Astrocyte (in vitro differentiated cells and primary cell): ENCODE data around the gene KIAA0232. TPM values are rescaled to one million over a fixed set of nuclear protein-coding genes. Genes with fewer than 3 reads are reported as not detected.

Source experiments
- DNase-seq: peaks from one replicate; pipeline ENCODE4 v3.0.0-alpha.2; 2010; ENCODE audit warnings: low read depth
- FAIRE-seq: peaks from 2 replicates; lab custom pipeline; 2011; peaks lifted over from hg19 to GRCh38; lab: Jason Lieb, UNC
- H2AFZ ChIP-seq: 2 replicates; pipeline ENCODE4 v1.6.0; 2012; ENCODE audit warnings: low read depth, low read length, inconsistent platforms
- H3K27ac ChIP-seq: 2 replicates; pipeline ENCODE4 v1.5.1; 2011; ENCODE audit warnings: low read depth, low read length, inconsistent platforms
- H3K27me3 ChIP-seq: 2 replicates; pipeline ENCODE4 v1.6.0; 2011; ENCODE audit warnings: low read length, inconsistent platforms; ENCODE audit not compliant: insufficient read depth
- H3K36me3 ChIP-seq: 2 replicates; pipeline ENCODE4 v1.5.1; 2011; ENCODE audit warnings: low read length, inconsistent platforms; ENCODE audit not compliant: insufficient read depth
- H3K4me1 ChIP-seq: 2 replicates; pipeline ENCODE4 v1.5.1; 2011; ENCODE audit warnings: low read length, inconsistent platforms; ENCODE audit not compliant: insufficient read depth
- H3K4me2 ChIP-seq: 2 replicates; pipeline ENCODE4 v1.6.0; 2012; ENCODE audit warnings: low read length, inconsistent platforms
- H3K4me3 ChIP-seq: 2 replicates; pipeline ENCODE4 v1.5.1; 2011; ENCODE audit warnings: low read depth, mild to moderate bottlenecking, low read length, inconsistent platforms; ENCODE audit not compliant: insufficient read depth
- H3K79me2 ChIP-seq: 2 replicates; pipeline ENCODE4 v1.6.0; 2012; ENCODE audit warnings: mild to moderate bottlenecking, low read length, inconsistent platforms; ENCODE audit not compliant: insufficient read depth
- H3K9ac ChIP-seq: 2 replicates; pipeline ENCODE4 v1.6.0; 2012; ENCODE audit warnings: mild to moderate bottlenecking, low read length, inconsistent platforms
- H3K9me3 ChIP-seq: 2 replicates; pipeline ENCODE4 v1.5.1; 2012; ENCODE audit warnings: low read depth, mild to moderate bottlenecking, low read length, inconsistent platforms; ENCODE audit not compliant: insufficient read depth
- H4K20me1 ChIP-seq: 2 replicates; pipeline ENCODE4 v1.6.0; 2012; ENCODE audit warnings: low read length, inconsistent platforms; ENCODE audit not compliant: insufficient read depth
- H3K27ac Mint-ChIP-seq: one replicate; pipeline ENCODE4 v1.8.0; 2021; ENCODE audit warnings: mild to moderate bottlenecking, mixed read lengths; ENCODE audit not compliant: unreplicated experiment
- H3K27me3 Mint-ChIP-seq: one replicate; pipeline ENCODE4 v1.8.0; 2021; ENCODE audit warnings: low read depth, mixed read lengths; ENCODE audit not compliant: unreplicated experiment
- H3K36me3 Mint-ChIP-seq: one replicate; pipeline ENCODE4 v1.8.0; 2021; ENCODE audit warnings: low read depth, mixed read lengths; ENCODE audit not compliant: unreplicated experiment
- H3K4me1 Mint-ChIP-seq: one replicate; pipeline ENCODE4 v1.8.0; 2021; ENCODE audit warnings: low read depth, mixed read lengths; ENCODE audit not compliant: unreplicated experiment
- H3K4me3 Mint-ChIP-seq: one replicate; pipeline ENCODE4 v1.8.0; 2021; ENCODE audit warnings: mild to moderate bottlenecking, moderate library complexity, mixed read lengths; ENCODE audit not compliant: unreplicated experiment
- H3K9me3 Mint-ChIP-seq: one replicate; pipeline ENCODE4 v1.8.0; 2021; ENCODE audit warnings: mild to moderate bottlenecking, mixed read lengths; ENCODE audit not compliant: unreplicated experiment
- CTCF ChIP-seq: IDR thresholded peaks from 2 replicates; pipeline ENCODE4 v1.5.1; 2011; ENCODE audit warnings: low read depth, mild to moderate bottlenecking, inconsistent platforms, low read length, moderate library complexity; ENCODE audit not compliant: insufficient read depth
- EZH2 ChIP-seq: IDR thresholded peaks from 2 replicates; pipeline ENCODE4 v1.6.1; 2012; ENCODE audit warnings: mild to moderate bottlenecking, low read length, inconsistent platforms; ENCODE audit not compliant: insufficient read depth
- total RNA-seq: library from RNA; stranded (reverse); gene quantifications from 2 replicates; pipeline ENCODE4 v1.2.1, GENCODE V29; 2021

KIAA0232 gene
- total RNA-seq, 1 donor from 2014 or later = 27.6 TPM

- peaks cover under 1% of the 10 kb centered on the region for H3K4me1 Mint-ChIP-seq
- no peak overlapping the region for H3K4me3 ChIP-seq
- peaks cover 43% of the 10 kb centered on the region for H4K20me1 ChIP-seq
- H3K27me3 Mint-ChIP-seq = no peaks in the 10 kb centered on the region
- peaks cover 4% of the 10 kb centered on the region for H3K36me3 Mint-ChIP-seq
- H3K27ac ChIP-seq = no peak overlapping the region
- H3K79me2 ChIP-seq = peaks cover 77% of the 10 kb centered on the region
- TF ChIP-seq EZH2 (no peak), CTCF (no peak)
- no peak overlapping the region for H3K9ac ChIP-seq
- no peak overlapping the region for H2AFZ ChIP-seq
- H3K36me3 ChIP-seq = no peaks in the 10 kb centered on the region
- no peak overlapping the region for H3K27ac Mint-ChIP-seq
- no peak overlapping the region for H3K4me3 Mint-ChIP-seq
- no peaks in the 10 kb centered on the region for H3K27me3 ChIP-seq
- H3K4me2 ChIP-seq = no peak overlapping the region
- no peak for FAIRE-seq
- no peaks in the 10 kb centered on the region for H3K9me3 ChIP-seq
- H3K9me3 Mint-ChIP-seq = no peaks in the 10 kb centered on the region
- H3K4me1 ChIP-seq = no peaks in the 10 kb centered on the region
- DNase-seq = no peak
Observed at GRCh38 chr4:6813725-6814124, 31.2 kb downstream of the KIAA0232 start.

- Histone ChIP-seq H3K4me2 (no peak overlapping the region), H3K27me3 (no peaks in the 10 kb centered on the region), H3K27ac (no peak overlapping the region), H3K36me3 (no peaks in the 10 kb centered on the region), H3K4me1 (no peaks in the 10 kb centered on the region), H4K20me1 (peaks cover 44% of the 10 kb centered on the region), H3K79me2 (peaks cover 85% of the 10 kb centered on the region), H3K9ac (no peak overlapping the region), H3K4me3 (no peak overlapping the region), H2AFZ (no peak overlapping the region), H3K9me3 (no peaks in the 10 kb centered on the region)
- DNase-seq (no peak), FAIRE-seq (no peak)
- H3K4me3 Mint-ChIP-seq = no peak overlapping the region
- no peaks in the 10 kb centered on the region for H3K4me1 Mint-ChIP-seq
- no peaks in the 10 kb centered on the region for H3K27me3 Mint-ChIP-seq
- H3K9me3 Mint-ChIP-seq = peaks cover 12% of the 10 kb centered on the region
- TF ChIP-seq CTCF = no peak
- peaks cover 14% of the 10 kb centered on the region for H3K36me3 Mint-ChIP-seq
- H3K27ac Mint-ChIP-seq = no peak overlapping the region
Observed at GRCh38 chr4:6815029-6815836, 32.7 kb downstream of the KIAA0232 start.

GRCh38 chr4:6819295-6819694 is 36.8 kb downstream of the KIAA0232 start:
- H3K4me2 ChIP-seq = no peak overlapping the region
- no peaks in the 10 kb centered on the region for H3K27me3 ChIP-seq
- H3K36me3 ChIP-seq = no peaks in the 10 kb centered on the region
- no peak overlapping the region for H2AFZ ChIP-seq
- DNase-seq (no peak), FAIRE-seq (no peak)
- H4K20me1 ChIP-seq = peaks cover 35% of the 10 kb centered on the region
- no peak overlapping the region for H3K4me3 ChIP-seq
- Mint-ChIP-seq H3K4me1 (no peaks in the 10 kb centered on the region), H3K27me3 (no peaks in the 10 kb centered on the region), H3K27ac (no peak overlapping the region), H3K36me3 (peaks cover 17% of the 10 kb centered on the region), H3K9me3 (peaks cover 20% of the 10 kb centered on the region), H3K4me3 (no peak overlapping the region)
- TF ChIP-seq EZH2 (no peak), CTCF (no peak)
- peaks cover 84% of the 10 kb centered on the region for H3K79me2 ChIP-seq
- H3K9me3 ChIP-seq = peaks cover 3% of the 10 kb centered on the region
- H3K4me1 ChIP-seq = peaks cover 7% of the 10 kb centered on the region
- H3K27ac ChIP-seq = no peak overlapping the region
- H3K9ac ChIP-seq = no peak overlapping the region
